PC-3 (cell line): ENCODE data around the gene ADARB2. TPM values are rescaled to one million over a fixed set of nuclear protein-coding genes. Genes with fewer than 3 reads are reported as not detected.

ENCODE experiments used
- ATAC-seq: fragments of 200-7000 bp; cut with Tn5 transposase; 2 replicates; pipeline ENCODE4 v1.9.1; 2020; ENCODE audit warnings: mild to moderate bottlenecking, moderate library complexity
- BruUV-seq: library from RNA; stranded (reverse); fragments of 400-500 nt; replicated peaks from 2 replicates; lab custom pipeline; 2021; lab: Mats Ljungman, UMichigan
- CTCF ChIA-PET: fragments of 300-600 bp; sonication (Branson Sonifier 250); formaldehyde crosslinking; loops from one replicate; lab custom pipeline; 2022; ENCODE audit warnings: antibody characterized with exemption; lab: Charles Lee
- POLR2A ChIA-PET: fragments of 300-600 bp; sonication (Branson Sonifier 250); formaldehyde crosslinking; loops from one replicate; lab custom pipeline; 2022; ENCODE audit warnings: antibody characterized with exemption; ENCODE audit not compliant: unreplicated experiment; lab: Charles Lee
- DNase-seq: peaks from one replicate; pipeline ENCODE4 v3.0.0-alpha.2; 2015
- H2AFZ ChIP-seq: fragments of 300-600 bp; sonication (generic); 2 replicates; pipeline ENCODE4 v1.6.0; 2016; ENCODE audit warnings: antibody characterized with exemption, low read length
- H3F3A ChIP-seq: fragments of 300-600 bp; sonication (generic); one replicate; pipeline ENCODE4 v1.6.0; 2017; ENCODE audit warnings: antibody characterized with exemption, low read length, control low read depth, mild to moderate bottlenecking; ENCODE audit not compliant: unreplicated experiment
- H3K27ac ChIP-seq: fragments of 300-600 bp; sonication (generic); 2 replicates; pipeline ENCODE4 v1.5.1; 2016; ENCODE audit warnings: mild to moderate bottlenecking, low read length
- H3K27me3 ChIP-seq: fragments of 300-600 bp; sonication (generic); 2 replicates; pipeline ENCODE4 v1.6.1; 2016; ENCODE audit warnings: low read length, mixed read lengths
- H3K36me3 ChIP-seq: fragments of 300-600 bp; sonication (generic); 2 replicates; pipeline ENCODE4 v1.6.1; 2016; ENCODE audit warnings: low read depth, mixed run types, low read length, mixed read lengths
- H3K4me1 ChIP-seq: fragments of 300-600 bp; sonication (generic); 2 replicates; pipeline ENCODE4 v1.5.1; 2016; ENCODE audit warnings: low read length; ENCODE audit not compliant: insufficient read depth
- H3K4me2 ChIP-seq: fragments of 300-600 bp; sonication (generic); 2 replicates; pipeline ENCODE4 v1.6.0; 2016; ENCODE audit warnings: low read length
- H3K4me3 ChIP-seq: fragments of 300-600 bp; sonication (generic); 2 replicates; pipeline ENCODE4 v1.5.1; 2016; ENCODE audit warnings: mild to moderate bottlenecking, low read length, mixed read lengths
- H3K79me2 ChIP-seq: fragments of 300-600 bp; sonication (generic); 2 replicates; pipeline ENCODE4 v1.6.1; 2017; ENCODE audit warnings: low read length, mixed read lengths
- H3K9ac ChIP-seq: fragments of 300-600 bp; sonication (generic); 2 replicates; pipeline ENCODE4 v1.6.0; 2016; ENCODE audit warnings: mild to moderate bottlenecking, low read length
- H3K9me2 ChIP-seq: fragments of 300-600 bp; sonication (generic); replicated peaks from 2 replicates; pipeline ENCODE4 v1.6.1; 2016; ENCODE audit warnings: mixed run types, low read length, mixed read lengths
- H3K9me3 ChIP-seq: fragments of 300-600 bp; sonication (generic); 2 replicates; pipeline ENCODE4 v1.6.1; 2016; ENCODE audit warnings: low read length, mixed read lengths
- H4K20me1 ChIP-seq: fragments of 300-600 bp; sonication (generic); 2 replicates; pipeline ENCODE4 v1.6.1; 2016; ENCODE audit warnings: low read length, mixed read lengths
- EZH2 ChIP-seq: fragments of 300-600 bp; sonication (generic); IDR thresholded peaks from one replicate; pipeline ENCODE4 v1.6.1; 2017; ENCODE audit warnings: antibody characterized with exemption, mild to moderate bottlenecking, low read length; ENCODE audit not compliant: unreplicated experiment
- EZH2phosphoT487 ChIP-seq: fragments of 300-600 bp; sonication (generic); IDR thresholded peaks from 2 replicates; pipeline ENCODE4 v1.6.1; 2018; ENCODE audit warnings: mild to moderate bottlenecking, antibody characterized with exemption, low read length, borderline replicate concordance
- intact Hi-C: fragments of 100-400 bp; cut with micrococcal nuclease; formaldehyde crosslinking; loops from 2 replicates; pipeline ENCODE4 v1.9.0; 2023
- total RNA-seq: library from RNA; depleted of rRNA; stranded (reverse); fragments of >200 nt; gene quantifications from 2 replicates; pipeline ENCODE4 v1.2.3, GENCODE V29; 2014
- TF ChIP-seq, protein P1 (sequence below): fragments of 300-600 bp; sonication (generic); conservative IDR thresholded peaks from 2 replicates; pipeline ENCODE4 v1.5.1; 2017; ENCODE audit warnings: antibody characterized with exemption, low read depth, mild to moderate bottlenecking, low read length

The ADARB2 gene
- total RNA-seq, 1 experiment from 2014 or later, result not detected

- Histone ChIP-seq H3K4me1 (no peaks in the 10 kb centered on the region), H3K27ac (no peak overlapping the region), H3K9ac (no peak overlapping the region), H3K9me2 (no peaks in the 10 kb centered on the region), H3K9me3 (no peaks in the 10 kb centered on the region), H3K36me3 (no peaks in the 10 kb centered on the region), H2AFZ (no peak overlapping the region), H3K79me2 (no peaks in the 10 kb centered on the region), H3F3A (no peaks in the 10 kb centered on the region), H3K4me3 (no peak overlapping the region), H3K4me2 (no peak overlapping the region), H4K20me1 (no peaks in the 10 kb centered on the region), H3K27me3 (no peaks in the 10 kb centered on the region)
- intact Hi-C loops, result no loop called here
- no TSS peak for BruUV-seq
- ChIA-PET POLR2A (no interaction called here), CTCF (no interaction called here)
- ATAC-seq, result no peak
- DNase-seq, result no peak
- TF ChIP-seq, protein P1, sequence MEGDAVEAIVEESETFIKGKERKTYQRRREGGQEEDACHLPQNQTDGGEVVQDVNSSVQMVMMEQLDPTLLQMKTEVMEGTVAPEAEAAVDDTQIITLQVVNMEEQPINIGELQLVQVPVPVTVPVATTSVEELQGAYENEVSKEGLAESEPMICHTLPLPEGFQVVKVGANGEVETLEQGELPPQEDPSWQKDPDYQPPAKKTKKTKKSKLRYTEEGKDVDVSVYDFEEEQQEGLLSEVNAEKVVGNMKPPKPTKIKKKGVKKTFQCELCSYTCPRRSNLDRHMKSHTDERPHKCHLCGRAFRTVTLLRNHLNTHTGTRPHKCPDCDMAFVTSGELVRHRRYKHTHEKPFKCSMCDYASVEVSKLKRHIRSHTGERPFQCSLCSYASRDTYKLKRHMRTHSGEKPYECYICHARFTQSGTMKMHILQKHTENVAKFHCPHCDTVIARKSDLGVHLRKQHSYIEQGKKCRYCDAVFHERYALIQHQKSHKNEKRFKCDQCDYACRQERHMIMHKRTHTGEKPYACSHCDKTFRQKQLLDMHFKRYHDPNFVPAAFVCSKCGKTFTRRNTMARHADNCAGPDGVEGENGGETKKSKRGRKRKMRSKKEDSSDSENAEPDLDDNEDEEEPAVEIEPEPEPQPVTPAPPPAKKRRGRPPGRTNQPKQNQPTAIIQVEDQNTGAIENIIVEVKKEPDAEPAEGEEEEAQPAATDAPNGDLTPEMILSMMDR, result no peak
- TF ChIP-seq EZH2phosphoT487 (no peak), EZH2 (no peak)
Observed at GRCh38 chr10:1540144-1540543, 197.2 kb downstream of the ADARB2 start.

DNA sequence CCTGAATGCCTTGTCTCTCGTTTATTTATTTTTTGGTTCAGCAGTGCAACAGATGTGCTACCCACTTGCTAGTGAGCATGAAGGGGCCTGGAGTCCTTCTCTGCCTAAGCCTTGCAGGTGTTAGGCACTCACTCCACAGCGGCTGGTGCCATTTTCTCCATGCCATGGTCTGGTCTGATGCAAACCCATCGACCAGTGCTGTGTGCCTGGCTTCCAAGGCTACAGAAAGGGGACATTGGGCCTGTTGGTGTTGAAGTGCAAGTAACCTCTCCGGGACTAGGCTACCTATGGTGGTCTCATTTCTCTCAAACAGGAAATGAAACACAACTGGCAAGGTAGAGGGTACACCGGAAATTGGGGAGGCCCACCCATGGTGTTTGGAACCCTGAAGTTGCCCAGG lies 198.1 kb downstream of the ADARB2 start:
- no peaks in the 10 kb centered on the region for H3K9me3 ChIP-seq
- POLR2A ChIA-PET, result no interaction called here
- ATAC-seq, result no peak

DNA sequence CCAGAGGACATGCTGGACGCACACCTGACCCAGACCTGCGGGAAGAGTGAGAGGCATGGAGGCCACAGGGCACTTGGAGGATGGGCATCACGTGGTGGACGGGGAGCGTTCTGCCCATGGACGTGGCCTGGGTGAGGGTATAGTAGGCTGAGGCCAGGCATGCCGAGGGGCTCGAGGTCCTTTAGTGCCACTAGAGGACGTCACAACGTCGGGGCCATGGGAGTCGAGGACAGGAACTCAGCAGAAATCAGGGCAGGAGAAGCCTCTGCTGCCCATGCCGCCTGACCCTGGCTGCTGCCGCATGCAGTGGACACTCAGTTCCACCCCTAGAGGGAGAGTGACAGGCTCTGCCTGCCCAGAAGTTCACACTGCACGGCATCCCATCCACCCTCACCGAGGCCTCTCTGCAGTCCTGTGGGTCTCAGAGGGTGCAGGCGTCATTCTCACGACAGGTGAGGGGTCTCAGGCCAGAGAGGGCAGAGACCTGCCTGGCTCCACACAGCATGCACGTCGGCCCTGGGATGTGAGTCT lies 198.7 kb downstream of the ADARB2 start:
- H3K27me3 ChIP-seq, result no peaks in the 10 kb centered on the region
- no peak overlapping the region for H2AFZ ChIP-seq
- ChIA-PET POLR2A (no interaction called here), CTCF (no interaction called here)
- H3K4me3 ChIP-seq, result no peak overlapping the region
- H3K4me1 ChIP-seq, result no peaks in the 10 kb centered on the region
- H3K9me3 ChIP-seq, result no peaks in the 10 kb centered on the region
- no peaks in the 10 kb centered on the region for H3K79me2 ChIP-seq
- no TSS peak for BruUV-seq
- no peaks in the 10 kb centered on the region for H3K9me2 ChIP-seq
- no peak for ATAC-seq
- no peaks in the 10 kb centered on the region for H4K20me1 ChIP-seq
- no peak overlapping the region for H3K4me2 ChIP-seq
- H3F3A ChIP-seq, result no peaks in the 10 kb centered on the region
- no peak overlapping the region for H3K27ac ChIP-seq
- DNase-seq, result no peak
- H3K9ac ChIP-seq, result no peak overlapping the region
- no peak for TF ChIP-seq EZH2phosphoT487
- TF ChIP-seq, protein P1, result no peak
- TF ChIP-seq EZH2, result no peak
- intact Hi-C loops, result no loop called here
- H3K36me3 ChIP-seq, result no peaks in the 10 kb centered on the region

More for the DNA sequence above, 198.1 kb downstream of the ADARB2 start:
- no peaks in the 10 kb centered on the region for H3K36me3 ChIP-seq
- H4K20me1 ChIP-seq, result no peaks in the 10 kb centered on the region
- H3K4me2 ChIP-seq, result no peak overlapping the region
- no peaks in the 10 kb centered on the region for H3F3A ChIP-seq
- H3K9ac ChIP-seq, result no peak overlapping the region
- DNase-seq, result no peak
- no peaks in the 10 kb centered on the region for H3K79me2 ChIP-seq
- H3K4me1 ChIP-seq, result no peaks in the 10 kb centered on the region
- TF ChIP-seq EZH2 (no peak), EZH2phosphoT487 (no peak)
- TF ChIP-seq, protein P1, result no peak
- no peak overlapping the region for H2AFZ ChIP-seq
- no TSS peak for BruUV-seq
- no peaks in the 10 kb centered on the region for H3K27me3 ChIP-seq
- intact Hi-C loops, result no loop called here
- CTCF ChIA-PET, result no interaction called here
- H3K4me3 ChIP-seq, result no peak overlapping the region
- no peak overlapping the region for H3K27ac ChIP-seq
- no peaks in the 10 kb centered on the region for H3K9me2 ChIP-seq
